ENCODE results near the gene FOXQ1. TPM values are rescaled to one million over a fixed set of nuclear protein-coding genes. Genes with fewer than 3 reads are reported as not detected.

FOXQ1 gene
- polyA plus RNA-seq, 1 of the 3 experiments (the other 2 are of a cell fraction): not detected

DNA sequence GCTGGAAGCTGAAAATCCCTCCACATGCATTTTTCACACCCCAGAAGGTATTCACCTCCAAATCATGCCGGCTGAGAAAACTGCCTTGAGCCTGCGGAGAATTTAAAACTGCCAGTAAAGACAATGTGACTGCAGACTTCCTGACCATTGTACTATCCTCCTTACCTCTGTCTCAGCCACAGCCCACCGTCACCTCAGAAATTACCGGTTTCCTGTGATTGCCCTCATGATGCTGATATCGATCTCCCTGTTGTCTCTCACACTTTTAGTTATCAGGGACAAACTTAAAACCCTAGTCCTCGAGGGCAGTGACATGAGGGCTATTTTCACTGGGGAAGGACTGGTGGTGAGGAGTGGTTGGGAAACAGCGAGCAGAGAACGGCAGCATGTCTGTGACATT is 30.2 kb upstream of the FOXQ1 start:
- Histone ChIP-seq H3K9me3 (no peaks in the 10 kb centered on the region), H3K4me2 (no peak overlapping the region), H3F3A (replicated peaks; ENCODE audit: insufficient read depth) (no peaks in the 10 kb centered on the region), H3K27ac (ENCODE audit: low read depth in 2 of 2, low read length in 1 of 2) (no peak overlapping the region), H2AFZ (ENCODE audit: low read depth) (no peak overlapping the region), H3K9me2 (no peaks in the 10 kb centered on the region), H3K9ac (no peak overlapping the region), H3K4me3 (ENCODE audit: low read depth in 2 of 2, low read length in 1 of 2) (no peak overlapping the region), H3K36me3 (replicated peaks in 1 of 2; ENCODE audit: control insufficient read depth in 1 of 2, insufficient read depth in 2 of 2, low read length in 1 of 2) (no peaks in the 10 kb centered on the region), H4K20me1 (ENCODE audit: insufficient read depth) (no peaks in the 10 kb centered on the region), H3K79me2 (ENCODE audit: insufficient read depth) (no peaks in the 10 kb centered on the region), H3K27me3 (ENCODE audit: insufficient read depth) (no peaks in the 10 kb centered on the region; the same call in 1 of the 2 replicates), H3K4me1 (ENCODE audit: control insufficient read depth in 1 of 2, insufficient read depth in 2 of 2, low read depth in 1 of 2, low read length in 1 of 2) (no peaks in the 10 kb centered on the region)
- no peak for DNase-seq
- 11% methylated on average over 8 of the region's 8 CpGs for WGBS (ENCODE audit: low lambda C conversion rate)
- ChIA-PET POLR2A (no interaction called here), CTCF (no interaction called here)
- no peak for TF ChIP-seq GABPA (IDR thresholded peaks at IDR 0.05; ENCODE audit: low read depth)
- TF ChIP-seq SMC3 (IDR thresholded peaks at IDR 0.05; ENCODE audit: low read depth, low read length): no peak
- TF ChIP-seq YY1 (IDR thresholded peaks at IDR 0.05; ENCODE audit: low read depth): no peak

DNA sequence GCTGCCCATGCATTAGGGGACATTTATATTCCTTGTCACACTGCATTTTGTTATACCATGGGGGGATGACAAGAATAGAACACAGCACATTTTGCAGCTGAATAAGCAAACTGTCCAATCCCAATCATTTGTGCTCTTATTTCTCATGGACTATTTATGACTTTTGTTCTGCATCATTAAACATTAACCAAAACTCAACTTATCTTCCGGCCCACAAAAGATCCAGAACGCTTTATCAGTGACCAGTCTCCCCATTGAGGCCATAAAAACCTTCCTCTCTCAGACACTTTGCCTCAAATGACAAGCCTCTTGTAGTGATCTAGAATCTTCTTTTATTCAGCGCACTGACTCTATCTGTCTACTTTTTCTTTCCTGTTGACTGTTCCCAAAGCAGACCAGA is 28.4 kb upstream of the FOXQ1 start:
- Histone ChIP-seq H3K4me1 (ENCODE audit: control insufficient read depth in 1 of 2, insufficient read depth in 2 of 2, low read depth in 1 of 2, low read length in 1 of 2) (no peaks in the 10 kb centered on the region), H3K36me3 (replicated peaks in 1 of 2; ENCODE audit: control insufficient read depth in 1 of 2, insufficient read depth in 2 of 2, low read length in 1 of 2) (no peaks in the 10 kb centered on the region), H3K27ac (ENCODE audit: low read depth in 2 of 2, low read length in 1 of 2) (no peak overlapping the region), H4K20me1 (ENCODE audit: insufficient read depth) (no peaks in the 10 kb centered on the region), H3K9ac (no peak overlapping the region), H2AFZ (ENCODE audit: low read depth) (no peak overlapping the region), H3K79me2 (ENCODE audit: insufficient read depth) (no peaks in the 10 kb centered on the region), H3K4me3 (ENCODE audit: low read depth in 2 of 2, low read length in 1 of 2) (no peak overlapping the region), H3K4me2 (no peak overlapping the region), H3K9me3 (no peaks in the 10 kb centered on the region), H3K9me2 (no peaks in the 10 kb centered on the region), H3K27me3 (ENCODE audit: insufficient read depth) (0 out of 2 replicates have a peak, but pooled peaks cover 5% of the 10 kb centered on the region), H3F3A (replicated peaks; ENCODE audit: insufficient read depth) (no peaks in the 10 kb centered on the region)
- TF ChIP-seq, protein P1, sequence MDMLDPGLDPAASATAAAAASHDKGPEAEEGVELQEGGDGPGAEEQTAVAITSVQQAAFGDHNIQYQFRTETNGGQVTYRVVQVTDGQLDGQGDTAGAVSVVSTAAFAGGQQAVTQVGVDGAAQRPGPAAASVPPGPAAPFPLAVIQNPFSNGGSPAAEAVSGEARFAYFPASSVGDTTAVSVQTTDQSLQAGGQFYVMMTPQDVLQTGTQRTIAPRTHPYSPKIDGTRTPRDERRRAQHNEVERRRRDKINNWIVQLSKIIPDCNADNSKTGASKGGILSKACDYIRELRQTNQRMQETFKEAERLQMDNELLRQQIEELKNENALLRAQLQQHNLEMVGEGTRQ (IDR thresholded peaks at IDR 0.05; ENCODE audit: borderline replicate concordance, low read depth, low read length): no peak
- WGBS (ENCODE audit: low lambda C conversion rate): 4% methylated on average over 3 of the region's 3 CpGs
- no peak for DNase-seq
- ChIA-PET CTCF (interaction anchor here (0.8 kb wide), 1 partner anchor 30 kb away, joined by 3 read pairs; no protein-coding TSS in a partner anchor), POLR2A (no interaction called here)

DNA sequence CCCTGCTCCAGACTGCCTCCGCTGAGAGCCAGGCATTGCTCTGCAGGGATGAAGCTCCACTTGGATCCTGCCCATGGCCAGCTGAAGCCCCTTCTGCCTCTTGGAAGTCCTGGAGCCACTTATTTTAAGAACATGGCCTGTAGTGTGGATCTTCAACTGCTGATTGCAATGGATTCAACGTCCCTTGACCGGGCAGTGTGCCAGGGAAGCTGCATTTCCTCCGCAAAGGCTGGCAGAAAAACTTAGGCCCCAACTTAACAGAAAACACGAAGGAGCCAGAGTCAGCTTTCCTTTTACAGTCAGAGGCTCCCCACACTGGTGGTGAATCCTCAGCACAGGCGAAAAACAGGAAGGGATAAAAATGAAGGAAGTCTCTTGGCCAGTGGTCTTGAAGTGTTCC is 26.3 kb upstream of the FOXQ1 start:
- Histone ChIP-seq H3K4me1 (ENCODE audit: control insufficient read depth in 1 of 2, insufficient read depth in 2 of 2, low read depth in 1 of 2, low read length in 1 of 2) (no peaks in the 10 kb centered on the region), H3K27me3 (ENCODE audit: insufficient read depth) (0 out of 2 replicates have a peak, but pooled peaks cover 5% of the 10 kb centered on the region), H3K36me3 (replicated peaks in 1 of 2; ENCODE audit: control insufficient read depth in 1 of 2, insufficient read depth in 2 of 2, low read length in 1 of 2) (no peaks in the 10 kb centered on the region), H3K4me2 (no peak overlapping the region), H4K20me1 (ENCODE audit: insufficient read depth) (no peaks in the 10 kb centered on the region), H2AFZ (ENCODE audit: low read depth) (no peak overlapping the region), H3K79me2 (ENCODE audit: insufficient read depth) (no peaks in the 10 kb centered on the region), H3K9me3 (no peaks in the 10 kb centered on the region), H3K9me2 (no peaks in the 10 kb centered on the region), H3K4me3 (ENCODE audit: low read depth in 2 of 2, low read length in 1 of 2) (no peak overlapping the region), H3K9ac (no peak overlapping the region), H3K27ac (ENCODE audit: low read depth in 2 of 2, low read length in 1 of 2) (no peak overlapping the region), H3F3A (replicated peaks; ENCODE audit: insufficient read depth) (no peaks in the 10 kb centered on the region)
- no peak for DNase-seq
- ChIA-PET POLR2A (interaction anchor here (0.6 kb wide), 1 partner anchor 247 kb away, joined by 3 read pairs; no protein-coding TSS in a partner anchor), CTCF (no interaction called here)
- no peak for TF ChIP-seq RFX5 (IDR thresholded peaks at IDR 0.05; ENCODE audit: low read length)
- no peak for TF ChIP-seq EZH2phosphoT487 (IDR thresholded peaks at IDR 0.05; ENCODE audit: borderline replicate concordance, low read depth)
- TF ChIP-seq NFIC (IDR thresholded peaks at IDR 0.05; ENCODE audit: borderline replicate concordance): no peak
- TF ChIP-seq RXRA (IDR thresholded peaks at IDR 0.05; ENCODE audit: borderline replicate concordance, low read depth): no peak
- no peak for TF ChIP-seq GABPA (IDR thresholded peaks at IDR 0.05; ENCODE audit: low read depth)
- TF ChIP-seq, protein P1 (IDR thresholded peaks at IDR 0.05; ENCODE audit: borderline replicate concordance, low read depth, low read length): no peak
- TF ChIP-seq GATA2 (CRISPR knock-in tag; IDR thresholded peaks at IDR 0.05): no peak
- TF ChIP-seq TAF1 (IDR thresholded peaks at IDR 0.05; ENCODE audit: borderline replicate concordance, low read depth, low read length): no peak
- TF ChIP-seq MXI1 (IDR thresholded peaks at IDR 0.05; ENCODE audit: low read depth, low read length): no peak
- no peak for TF ChIP-seq YY1 (IDR thresholded peaks at IDR 0.05; ENCODE audit: low read depth)
- TF ChIP-seq TEAD4 (IDR thresholded peaks at IDR 0.05; ENCODE audit: borderline replicate concordance, insufficient read depth): no peak
- no peak for TF ChIP-seq ELF1 (IDR thresholded peaks at IDR 0.05)
- no peak for TF ChIP-seq POLR2AphosphoS5 (IDR thresholded peaks at IDR 0.05; ENCODE audit: low read depth, low read length)
- TF ChIP-seq, protein P2, sequence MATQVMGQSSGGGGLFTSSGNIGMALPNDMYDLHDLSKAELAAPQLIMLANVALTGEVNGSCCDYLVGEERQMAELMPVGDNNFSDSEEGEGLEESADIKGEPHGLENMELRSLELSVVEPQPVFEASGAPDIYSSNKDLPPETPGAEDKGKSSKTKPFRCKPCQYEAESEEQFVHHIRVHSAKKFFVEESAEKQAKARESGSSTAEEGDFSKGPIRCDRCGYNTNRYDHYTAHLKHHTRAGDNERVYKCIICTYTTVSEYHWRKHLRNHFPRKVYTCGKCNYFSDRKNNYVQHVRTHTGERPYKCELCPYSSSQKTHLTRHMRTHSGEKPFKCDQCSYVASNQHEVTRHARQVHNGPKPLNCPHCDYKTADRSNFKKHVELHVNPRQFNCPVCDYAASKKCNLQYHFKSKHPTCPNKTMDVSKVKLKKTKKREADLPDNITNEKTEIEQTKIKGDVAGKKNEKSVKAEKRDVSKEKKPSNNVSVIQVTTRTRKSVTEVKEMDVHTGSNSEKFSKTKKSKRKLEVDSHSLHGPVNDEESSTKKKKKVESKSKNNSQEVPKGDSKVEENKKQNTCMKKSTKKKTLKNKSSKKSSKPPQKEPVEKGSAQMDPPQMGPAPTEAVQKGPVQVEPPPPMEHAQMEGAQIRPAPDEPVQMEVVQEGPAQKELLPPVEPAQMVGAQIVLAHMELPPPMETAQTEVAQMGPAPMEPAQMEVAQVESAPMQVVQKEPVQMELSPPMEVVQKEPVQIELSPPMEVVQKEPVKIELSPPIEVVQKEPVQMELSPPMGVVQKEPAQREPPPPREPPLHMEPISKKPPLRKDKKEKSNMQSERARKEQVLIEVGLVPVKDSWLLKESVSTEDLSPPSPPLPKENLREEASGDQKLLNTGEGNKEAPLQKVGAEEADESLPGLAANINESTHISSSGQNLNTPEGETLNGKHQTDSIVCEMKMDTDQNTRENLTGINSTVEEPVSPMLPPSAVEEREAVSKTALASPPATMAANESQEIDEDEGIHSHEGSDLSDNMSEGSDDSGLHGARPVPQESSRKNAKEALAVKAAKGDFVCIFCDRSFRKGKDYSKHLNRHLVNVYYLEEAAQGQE (IDR thresholded peaks at IDR 0.05; ENCODE audit: low read depth, low read length): no peak
- TF ChIP-seq TCF12 (IDR thresholded peaks at IDR 0.05): no peak
- TF ChIP-seq EP300 (IDR thresholded peaks at IDR 0.05; ENCODE audit: borderline replicate concordance in 1 of 2, low read depth in 1 of 2, low read length in 1 of 2): no peak
- 11% methylated on average over 5 of the region's 6 CpGs for whole genome bisulfite sequencing (ENCODE audit: low lambda C conversion rate)

All from SK-N-SH (cell line).